COR-L47 (cell line): ENCODE results near the gene IGF2BP2.
"Not testable (repeated sequence)": the region's sequence is repeated elsewhere in the genome, so short reads cannot be mapped to it uniquely, and the experiment has no call there.

Experiments used
- DNase-seq: peaks from one replicate; lab custom pipeline; 2025; lab: John Stamatoyannopoulos, UW

The IGF2BP2 gene

GRCh38 chr3:185659942-185660921, 164.6 kb downstream of the IGF2BP2 start:
- DNase-seq: peak; percentile 70

GRCh38 chr3:185658943-185659342, 165.9 kb downstream of the IGF2BP2 start:
- no peak for DNase-seq

- DNase-seq: no peak
Observed at GRCh38 chr3:185658504-185658912, 166.3 kb downstream of the IGF2BP2 start.

- no peak for DNase-seq
Observed at GRCh38 chr3:185657691-185658503, 166.9 kb downstream of the IGF2BP2 start.

GRCh38 chr3:185657211-185657610, 167.6 kb downstream of the IGF2BP2 start:
- no peak for DNase-seq

GRCh38 chr3:185656321-185656840, 168.5 kb downstream of the IGF2BP2 start:
- DNase-seq: no peak

- DNase-seq: no peak
Observed at GRCh38 chr3:185655426-185656320, 169.2 kb downstream of the IGF2BP2 start.

- DNase-seq: no peak
Observed at GRCh38 chr3:185654758-185655145, 170.1 kb downstream of the IGF2BP2 start.

- DNase-seq: no peak
Observed at GRCh38 chr3:185653949-185654757, 170.7 kb downstream of the IGF2BP2 start.

- no peak for DNase-seq
Observed at GRCh38 chr3:185651971-185652370, 172.9 kb downstream of the IGF2BP2 start.

- no peak for DNase-seq
Observed at GRCh38 chr3:185649414-185649813, 175.4 kb downstream of the IGF2BP2 start.

- no peak for DNase-seq
Observed at GRCh38 chr3:185648396-185648795, 176.4 kb downstream of the IGF2BP2 start.

- DNase-seq: no peak
Observed at GRCh38 chr3:185647880-185648210, 177.0 kb downstream of the IGF2BP2 start.

- no peak for DNase-seq
Observed at GRCh38 chr3:185647134-185647879, 177.5 kb downstream of the IGF2BP2 start.

GRCh38 chr3:185646382-185647133, 178.3 kb downstream of the IGF2BP2 start:
- no peak for DNase-seq

GRCh38 chr3:185645596-185646381, 179.1 kb downstream of the IGF2BP2 start:
- DNase-seq: no peak

GRCh38 chr3:185645191-185645590, 179.7 kb downstream of the IGF2BP2 start:
- DNase-seq: not testable (repeated sequence)

- no peak for DNase-seq
Observed at GRCh38 chr3:185640308-185640707, 184.5 kb downstream of the IGF2BP2 start.
